Smooth muscle cell of the pulmonary artery (primary cell): ENCODE measurements around the gene LLGL2. TPM values are rescaled to one million over a fixed set of nuclear protein-coding genes. Genes with fewer than 3 reads are reported as not detected.

ENCODE experiments used
- total RNA-seq: library from RNA; depleted of rRNA; stranded (reverse); fragments of >200 nt; gene quantifications from 2 replicates; pipeline ENCODE4 v1.2.3, GENCODE V29; 2014

Gene LLGL2, protein sequence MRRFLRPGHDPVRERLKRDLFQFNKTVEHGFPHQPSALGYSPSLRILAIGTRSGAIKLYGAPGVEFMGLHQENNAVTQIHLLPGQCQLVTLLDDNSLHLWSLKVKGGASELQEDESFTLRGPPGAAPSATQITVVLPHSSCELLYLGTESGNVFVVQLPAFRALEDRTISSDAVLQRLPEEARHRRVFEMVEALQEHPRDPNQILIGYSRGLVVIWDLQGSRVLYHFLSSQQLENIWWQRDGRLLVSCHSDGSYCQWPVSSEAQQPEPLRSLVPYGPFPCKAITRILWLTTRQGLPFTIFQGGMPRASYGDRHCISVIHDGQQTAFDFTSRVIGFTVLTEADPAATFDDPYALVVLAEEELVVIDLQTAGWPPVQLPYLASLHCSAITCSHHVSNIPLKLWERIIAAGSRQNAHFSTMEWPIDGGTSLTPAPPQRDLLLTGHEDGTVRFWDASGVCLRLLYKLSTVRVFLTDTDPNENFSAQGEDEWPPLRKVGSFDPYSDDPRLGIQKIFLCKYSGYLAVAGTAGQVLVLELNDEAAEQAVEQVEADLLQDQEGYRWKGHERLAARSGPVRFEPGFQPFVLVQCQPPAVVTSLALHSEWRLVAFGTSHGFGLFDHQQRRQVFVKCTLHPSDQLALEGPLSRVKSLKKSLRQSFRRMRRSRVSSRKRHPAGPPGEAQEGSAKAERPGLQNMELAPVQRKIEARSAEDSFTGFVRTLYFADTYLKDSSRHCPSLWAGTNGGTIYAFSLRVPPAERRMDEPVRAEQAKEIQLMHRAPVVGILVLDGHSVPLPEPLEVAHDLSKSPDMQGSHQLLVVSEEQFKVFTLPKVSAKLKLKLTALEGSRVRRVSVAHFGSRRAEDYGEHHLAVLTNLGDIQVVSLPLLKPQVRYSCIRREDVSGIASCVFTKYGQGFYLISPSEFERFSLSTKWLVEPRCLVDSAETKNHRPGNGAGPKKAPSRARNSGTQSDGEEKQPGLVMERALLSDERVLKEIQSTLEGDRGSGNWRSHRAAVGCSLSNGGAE
- total RNA-seq: 0.26 and 0.46 TPM in 2 replicates

DNA sequence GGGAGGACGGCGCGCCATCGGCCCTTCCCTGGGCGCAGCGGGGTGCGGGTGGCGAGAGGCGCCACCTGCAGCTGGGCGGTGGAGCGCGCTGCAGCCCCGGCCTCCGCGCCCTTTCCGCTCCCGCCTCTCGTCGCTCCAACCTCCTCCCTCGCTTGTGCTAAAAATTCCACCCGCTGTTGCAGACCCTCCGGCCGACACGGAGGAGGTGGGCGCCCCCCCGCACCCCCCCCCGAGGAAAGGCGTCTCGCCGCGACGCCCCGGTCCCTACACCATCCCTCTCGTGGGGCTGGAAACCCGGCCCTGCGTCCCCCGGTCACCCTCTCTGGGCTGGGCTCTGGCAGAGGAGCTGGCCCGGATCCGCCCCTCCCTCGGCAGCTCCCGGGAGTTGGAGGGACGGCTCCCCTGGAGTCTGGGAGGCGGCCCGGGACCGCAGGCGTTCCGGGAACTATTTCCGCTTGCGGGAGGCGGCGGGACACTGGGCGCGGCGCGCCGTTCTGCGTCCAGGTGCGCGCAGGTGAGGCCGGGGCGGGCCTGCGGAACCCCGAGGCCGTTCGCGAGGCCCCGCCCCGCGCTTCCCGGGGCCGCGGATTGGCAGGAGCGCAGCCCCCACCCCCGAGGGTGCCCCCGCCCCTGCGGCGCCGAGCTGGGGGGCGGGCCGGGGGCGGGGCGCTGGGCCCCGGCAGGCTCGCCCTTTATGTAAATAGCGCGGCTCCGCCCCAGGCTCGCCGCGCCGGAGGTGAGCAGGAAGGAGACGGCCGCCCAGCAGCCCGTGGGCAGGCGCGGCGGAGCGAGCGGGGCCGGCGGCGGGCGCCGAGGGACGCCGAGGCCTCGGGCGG lies at the start of gene LLGL2:
Gene LLGL2, plus strand, starts transcription at position 728 of the 836 bp plus-strand sequence. CDS start 17,730 bp downstream, outside the sequence.

DNA sequence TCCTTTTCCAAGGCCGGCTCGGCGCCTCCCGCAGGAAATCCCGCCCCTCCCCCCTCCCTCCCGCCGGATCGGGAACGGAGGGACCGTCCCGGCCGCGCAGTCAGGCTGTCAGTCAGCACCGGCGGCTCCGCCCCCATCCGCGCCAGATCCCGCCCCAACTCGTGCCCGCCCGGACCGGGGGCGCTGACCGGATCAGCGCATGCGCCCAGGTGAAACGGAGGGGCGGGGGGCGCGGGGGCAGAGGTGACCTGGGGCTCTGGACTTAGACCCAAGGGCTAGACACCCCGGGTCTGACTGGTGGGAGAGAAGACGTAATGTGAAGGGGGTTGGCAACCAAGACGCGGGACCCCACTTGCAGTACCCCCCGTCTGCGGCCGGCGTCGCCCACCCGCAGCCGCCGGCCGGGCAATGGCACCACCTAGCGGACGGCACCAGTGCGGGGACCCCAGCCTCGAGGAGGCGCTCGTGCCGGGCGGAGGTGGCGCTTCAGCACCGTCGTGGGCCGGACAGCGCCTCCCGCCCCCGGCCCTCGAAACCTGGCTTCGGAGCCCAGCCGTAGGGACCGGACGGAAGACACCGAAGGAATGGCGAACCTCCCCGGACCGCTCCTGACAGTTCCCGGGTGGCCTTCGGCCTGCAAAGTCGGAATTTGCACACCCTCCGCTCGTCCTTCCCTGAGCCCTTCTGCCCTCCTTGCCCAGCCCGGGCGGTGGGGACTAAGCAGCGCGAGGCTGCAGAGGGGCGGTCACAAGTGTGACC lies 9.8 kb upstream of the LLGL2 start, which contains the start of gene CASKIN2:
Gene CASKIN2, minus strand, starts transcription at position 42 of the 759 bp plus-strand sequence. CDS start 1,733 bp downstream, outside the sequence.

DNA sequence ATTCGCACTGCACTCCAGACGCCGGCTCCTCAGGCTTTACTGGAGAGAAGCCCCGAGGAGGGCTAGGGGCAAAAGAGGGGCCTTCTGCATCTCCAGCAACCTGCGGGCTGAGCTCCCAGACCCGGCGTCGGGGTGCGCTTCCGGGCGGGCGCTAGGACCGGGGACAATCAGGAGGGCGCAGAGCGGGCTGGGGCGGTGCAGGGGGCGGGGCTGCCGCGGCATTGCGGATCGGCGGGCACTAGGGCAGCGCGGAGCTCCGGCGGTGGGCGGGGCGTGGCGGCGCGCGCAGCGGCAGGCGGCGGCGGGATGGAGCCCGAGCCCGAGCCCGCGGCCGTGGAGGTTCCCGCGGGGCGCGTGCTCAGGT lies 9.3 kb upstream of the LLGL2 start, which contains the start of gene TSEN54:
Gene TSEN54, plus strand, starts transcription at position 274 of the 364 bp plus-strand sequence. Its CDS starts 33 bp downstream, at position 307.

DNA sequence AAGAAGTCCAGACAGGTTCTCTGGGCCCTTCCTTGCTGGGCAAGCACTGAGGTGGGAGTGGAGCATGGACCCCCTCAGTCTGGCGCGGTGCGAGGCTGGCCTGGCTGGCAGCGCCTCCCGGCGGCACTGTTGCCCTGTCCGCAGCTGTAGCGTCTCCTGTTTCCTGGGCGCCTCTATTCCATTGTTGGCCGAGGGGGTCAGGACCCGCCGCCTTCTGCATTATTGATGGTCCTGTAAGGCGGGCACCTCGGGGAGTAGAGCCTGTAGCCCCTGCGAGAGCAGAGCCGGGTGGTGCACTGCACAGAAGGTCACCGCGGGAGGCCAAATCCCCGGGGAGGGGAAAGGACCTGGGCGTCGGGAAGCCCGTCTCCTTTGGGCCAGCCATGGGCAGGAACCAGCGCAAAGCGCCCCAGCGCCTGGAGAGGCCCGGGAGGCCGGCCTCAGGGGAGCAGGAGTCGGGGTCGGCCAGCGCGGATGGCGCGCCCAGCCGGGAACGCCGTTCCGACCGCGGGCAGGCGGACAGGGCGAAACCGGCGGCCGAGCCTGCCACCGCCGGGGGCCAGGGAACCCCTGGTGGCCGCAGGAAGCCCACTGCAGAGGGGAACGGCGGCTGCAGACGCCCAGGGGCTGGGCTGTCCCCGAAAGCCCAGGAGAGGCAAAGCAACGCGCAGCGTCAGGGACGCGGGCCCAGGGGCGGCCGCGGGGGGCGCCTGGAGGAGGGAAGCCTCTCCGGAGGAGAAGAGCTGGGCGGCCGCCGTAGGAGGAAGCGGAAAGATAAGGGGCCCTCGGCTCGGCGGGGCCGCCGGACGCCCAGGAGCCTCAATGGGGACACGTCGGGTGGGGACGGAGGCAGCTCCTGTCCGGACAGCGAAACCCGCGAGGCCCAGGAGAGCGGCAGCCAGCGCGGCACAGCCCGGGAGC lies 62.4 kb downstream of the LLGL2 start, which contains the start of gene MYO15B:
Gene MYO15B, plus strand, starts transcription at position 126 of the 921 bp plus-strand sequence. Its CDS starts 258 bp downstream, at position 384.

Other genes starting within 250 kb of the LLGL2 start
- 5.5 and 8.8 TPM in 2 replicates for gene SLC25A19, start 236.3 kb upstream of the LLGL2 start, total RNA-seq
- 88.2 and 88.3 TPM in 2 replicates for gene GRB2, start 120.0 kb upstream of the LLGL2 start, total RNA-seq
- 39.3 and 46.5 TPM in 2 replicates for gene TMEM94, start 69.1 kb upstream of the LLGL2 start, total RNA-seq
- gene CASKIN2, start 10.2 kb upstream of the LLGL2 start, total RNA-seq: 8.0 and 13.9 TPM in 2 replicates
- 5.5 and 12.9 TPM in 2 replicates for gene TSEN54, start 9.2 kb upstream of the LLGL2 start, total RNA-seq
- 4.2 and 5.7 TPM in 2 replicates for gene MYO15B, start 62.1 kb downstream of the LLGL2 start, total RNA-seq
- 0.07 TPM in 1 of 2 replicates, not detected in the other for gene SMIM5, start 107.7 kb downstream of the LLGL2 start, total RNA-seq
- 16.7 and 24.2 TPM in 2 replicates for gene RECQL5, start 141.5 kb downstream of the LLGL2 start, total RNA-seq
- 36.0 and 42.2 TPM in 2 replicates for gene SAP30BP, start 141.6 kb downstream of the LLGL2 start, total RNA-seq
- gene ITGB4, start 195.8 kb downstream of the LLGL2 start, total RNA-seq: 0.13 and 0.69 TPM in 2 replicates
- 34.0 and 49.6 TPM in 2 replicates for gene GALK1, start 239.5 kb downstream of the LLGL2 start, total RNA-seq